ENCODE measurements around the gene TSPO2. TPM values are rescaled to one million over a fixed set of nuclear protein-coding genes. Genes with fewer than 3 reads are reported as not detected.

Gene TSPO2
- total RNA-seq, 1 experiment from 2014 or later, result not detected

DNA sequence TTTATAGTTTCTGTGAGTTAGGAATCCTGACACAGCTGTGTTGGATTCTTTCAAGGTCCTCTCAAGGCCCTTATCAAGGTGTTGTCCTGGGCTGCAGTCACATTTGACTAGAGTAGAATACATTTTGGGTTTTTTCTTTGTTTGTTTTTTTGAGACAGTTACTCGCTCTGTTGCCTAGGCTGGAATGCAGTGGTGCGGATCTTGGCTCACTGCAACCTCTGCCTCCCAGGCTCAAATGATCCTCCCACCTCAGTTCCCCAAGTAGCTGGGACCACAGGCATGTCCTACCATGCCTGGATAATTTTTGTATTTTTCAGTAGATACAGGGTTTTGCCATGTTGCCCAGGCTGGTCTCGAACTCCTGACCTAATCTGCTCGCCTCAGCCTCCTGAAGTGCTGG is 46.2 kb downstream of the TSPO2 start:
- Histone ChIP-seq H3K4me3 (ENCODE audit: low read length) (no peak overlapping the region), H3K36me3 (ENCODE audit: low read depth, low read length) (peaks cover 63% of the 10 kb centered on the region), H3K9me2 (replicated peaks; ENCODE audit: low read length) (no peaks in the 10 kb centered on the region), H3K9me3 (ENCODE audit: low read length) (no peaks in the 10 kb centered on the region), H3K79me2 (ENCODE audit: low read length) (no peaks in the 10 kb centered on the region), H3K9ac (ENCODE audit: low read length) (no peak overlapping the region), H3K27ac (ENCODE audit: low read length) (no peak overlapping the region), H3K4me2 (ENCODE audit: low read length) (no peak overlapping the region), H3K27me3 (ENCODE audit: low read length) (no peaks in the 10 kb centered on the region), H3K4me1 (ENCODE audit: insufficient read depth, low read length) (no peaks in the 10 kb centered on the region), H4K20me1 (ENCODE audit: low read length) (peaks cover 4% of the 10 kb centered on the region; the same call in 1 of the 2 replicates), H2AFZ (ENCODE audit: low read length) (no peak overlapping the region), H3F3A (ENCODE audit: low read length, unreplicated experiment) (no peaks in the 10 kb centered on the region)
- ChIA-PET CTCF (no interaction called here), POLR2A (ENCODE audit: unreplicated experiment) (no interaction called here)
- ATAC-seq (no peak), DNase-seq (no peak)
- TF ChIP-seq EZH2phosphoT487 (IDR thresholded peaks at IDR 0.05; ENCODE audit: borderline replicate concordance, low read length), result no peak
- no peak for TF ChIP-seq CTCF (conservative IDR thresholded peaks at IDR 0.05; ENCODE audit: low read depth, low read length)
- TF ChIP-seq EZH2 (IDR thresholded peaks at IDR 0.05; ENCODE audit: low read length, unreplicated experiment), result no peak
- intact Hi-C loops (cut with micrococcal nuclease), result no loop called here
- no TSS peak for BruUV-seq (replicated peaks)

DNA sequence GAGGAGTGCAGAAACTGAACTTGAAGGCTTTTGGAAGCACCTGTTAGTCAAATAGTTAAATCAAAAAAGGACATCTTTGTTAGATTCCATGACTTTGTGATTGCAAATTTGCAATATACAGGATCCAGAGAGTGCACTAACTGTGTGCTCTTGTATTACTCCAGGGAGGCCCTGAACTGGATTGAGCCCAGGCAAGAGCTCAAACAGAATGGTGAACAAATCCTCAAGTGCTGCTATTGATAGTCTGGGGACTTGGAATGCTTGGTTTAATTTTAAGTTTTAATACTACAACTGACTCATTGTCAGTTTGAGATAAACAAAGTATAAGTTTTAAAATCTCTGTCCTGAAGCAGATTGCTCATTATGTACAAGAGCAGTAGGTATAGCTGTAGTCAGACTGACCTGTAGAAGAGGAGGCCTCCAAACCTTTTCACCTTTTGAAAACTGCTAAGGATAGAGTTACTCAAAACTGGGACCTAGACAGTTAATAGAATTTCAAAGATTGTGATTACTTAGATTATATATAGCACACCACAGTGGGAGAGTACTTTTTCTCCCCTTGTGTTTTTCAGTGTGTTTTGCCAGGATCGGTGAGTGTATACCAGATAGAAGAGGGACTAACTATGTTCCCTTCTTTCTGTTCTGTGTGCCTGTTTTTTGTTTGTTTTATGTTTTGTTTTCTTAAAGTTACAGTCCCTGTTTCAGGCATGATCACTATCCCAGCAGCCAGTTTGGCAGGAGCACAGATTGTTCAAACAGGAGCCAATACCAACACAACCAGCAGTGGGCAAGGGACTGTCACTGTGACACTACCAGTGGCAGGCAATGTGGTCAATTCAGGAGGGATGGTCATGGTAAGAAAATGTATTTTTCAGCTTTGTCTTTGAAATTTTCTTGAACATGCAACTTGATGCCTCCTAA is 48.8 kb downstream of the TSPO2 start:
- H3F3A ChIP-seq (ENCODE audit: low read length, unreplicated experiment), result no peaks in the 10 kb centered on the region
- CTCF ChIA-PET, result no interaction called here

More for the DNA sequence above, 48.8 kb downstream of the TSPO2 start:
- no peak for ATAC-seq
- Histone ChIP-seq H3K4me2 (ENCODE audit: low read length) (no peak overlapping the region), H3K4me3 (ENCODE audit: low read length) (no peak overlapping the region), H4K20me1 (ENCODE audit: low read length) (no peaks in the 10 kb centered on the region), H3K4me1 (ENCODE audit: insufficient read depth, low read length) (no peaks in the 10 kb centered on the region), H3K9me2 (replicated peaks; ENCODE audit: low read length) (no peaks in the 10 kb centered on the region), H3K36me3 (ENCODE audit: low read depth, low read length) (peaks cover 70% of the 10 kb centered on the region), H3K9ac (ENCODE audit: low read length) (no peak overlapping the region), H2AFZ (ENCODE audit: low read length) (no peak overlapping the region), H3K27me3 (ENCODE audit: low read length) (no peaks in the 10 kb centered on the region), H3K79me2 (ENCODE audit: low read length) (no peaks in the 10 kb centered on the region), H3K27ac (ENCODE audit: low read length) (no peak overlapping the region), H3K9me3 (ENCODE audit: low read length) (no peaks in the 10 kb centered on the region)
- no TSS peak for BruUV-seq (replicated peaks)
- no peak for DNase-seq
- TF ChIP-seq EZH2phosphoT487 (IDR thresholded peaks at IDR 0.05; ENCODE audit: borderline replicate concordance, low read length), result no peak
- TF ChIP-seq EZH2 (IDR thresholded peaks at IDR 0.05; ENCODE audit: low read length, unreplicated experiment), result no peak
- no peak for TF ChIP-seq CTCF (conservative IDR thresholded peaks at IDR 0.05; ENCODE audit: low read depth, low read length)
- POLR2A ChIA-PET (ENCODE audit: unreplicated experiment), result no interaction called here
- intact Hi-C loops (cut with micrococcal nuclease), result loop anchor here (5.0 kb wide), 1 partner anchor 226 kb away; no protein-coding TSS in a partner anchor

All from PC-3 (cell line).